Measurements from ENCODE around the gene CATSPERZ. TPM values are rescaled to one million over a fixed set of nuclear protein-coding genes. Genes with fewer than 3 reads are reported as not detected.

The CATSPERZ gene
- total RNA-seq, 1 donor from 2014 or later = not detected

DNA sequence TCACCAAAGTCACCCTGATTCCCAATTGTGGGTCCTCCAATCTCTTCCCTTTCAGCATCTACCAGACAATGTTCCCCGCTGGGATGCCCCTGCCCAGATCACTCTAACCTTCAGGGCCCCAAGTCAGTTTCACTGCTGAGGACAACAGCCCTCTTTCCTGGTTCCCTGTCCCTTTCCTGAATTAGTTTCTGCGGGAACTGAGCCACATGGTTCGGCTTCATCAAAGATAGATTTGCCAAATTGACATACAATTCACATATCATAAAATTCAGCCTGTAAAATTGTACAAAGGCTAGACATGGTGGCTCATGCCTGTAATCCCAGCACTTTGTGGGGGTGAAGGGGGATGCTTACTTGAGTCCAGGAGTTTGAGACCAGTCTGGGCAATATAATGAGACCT, 27.8 kb downstream of the CATSPERZ start:
- H3K9me3 ChIP-seq (ENCODE audit: control insufficient read depth in 3 of 3, low read length in 3 of 3) = no peaks in the 10 kb centered on the region
- H3K27me3 ChIP-seq (ENCODE audit: control insufficient read depth in 3 of 3, insufficient read depth in 3 of 3, low read length in 3 of 3) = no peaks in the 10 kb centered on the region
- H3K27ac ChIP-seq (ENCODE audit: low read depth, low read length) = no peak overlapping the region
- no peak overlapping the region for H3K9ac ChIP-seq (ENCODE audit: low read depth in 1 of 3, low read length in 3 of 3)
- no peak overlapping the region for H3K4me3 ChIP-seq (ENCODE audit: low read length in 3 of 3)
- peaks cover 15 to 20% (median 15%) of the 10 kb centered on the region in 3 donors for H3K4me1 ChIP-seq (ENCODE audit: control insufficient read depth in 3 of 3, insufficient read depth in 3 of 3, low read length in 3 of 3)
- H3K36me3 ChIP-seq (ENCODE audit: control insufficient read depth in 3 of 3, insufficient read depth in 3 of 3, low read length in 3 of 3) = peaks cover 0 to under 1% (median under 1%) of the 10 kb centered on the region in 3 donors

DNA sequence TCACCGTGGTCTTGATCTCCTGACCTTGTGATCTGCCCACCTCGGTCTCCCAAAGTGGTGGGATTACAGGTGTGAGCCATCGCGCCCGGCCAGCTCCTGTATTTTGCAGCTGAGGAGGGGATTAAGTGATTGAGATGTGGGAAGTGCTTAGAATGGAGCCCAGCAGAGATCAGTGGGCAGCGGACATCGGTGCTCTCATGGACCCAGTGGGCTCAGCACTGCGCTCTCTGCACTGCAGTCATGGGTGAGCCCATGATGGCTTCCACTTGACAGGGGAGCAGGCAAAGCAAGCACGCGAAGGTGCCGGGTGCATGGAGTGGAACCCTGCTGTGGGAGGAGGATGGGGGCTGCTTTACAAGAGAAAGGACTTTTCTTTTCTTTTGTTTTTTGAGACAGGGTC, 30.7 kb downstream of the CATSPERZ start:
- no peaks in the 10 kb centered on the region for H3K36me3 ChIP-seq (ENCODE audit: control insufficient read depth in 3 of 3, insufficient read depth in 3 of 3, low read length in 3 of 3)
- no peaks in the 10 kb centered on the region for H3K27me3 ChIP-seq (ENCODE audit: control insufficient read depth in 3 of 3, insufficient read depth in 3 of 3, low read length in 3 of 3)
- H3K9me3 ChIP-seq (ENCODE audit: control insufficient read depth in 3 of 3, low read length in 3 of 3) = no peaks in the 10 kb centered on the region
- no peak overlapping the region for H3K9ac ChIP-seq (ENCODE audit: low read depth in 1 of 3, low read length in 3 of 3)
- peaks cover 15 to 20% (median 15%) of the 10 kb centered on the region in 3 donors for H3K4me1 ChIP-seq (ENCODE audit: control insufficient read depth in 3 of 3, insufficient read depth in 3 of 3, low read length in 3 of 3)
- no peak overlapping the region for H3K27ac ChIP-seq (ENCODE audit: low read depth, low read length)
- H3K4me3 ChIP-seq (ENCODE audit: low read length in 3 of 3) = no peak overlapping the region

DNA sequence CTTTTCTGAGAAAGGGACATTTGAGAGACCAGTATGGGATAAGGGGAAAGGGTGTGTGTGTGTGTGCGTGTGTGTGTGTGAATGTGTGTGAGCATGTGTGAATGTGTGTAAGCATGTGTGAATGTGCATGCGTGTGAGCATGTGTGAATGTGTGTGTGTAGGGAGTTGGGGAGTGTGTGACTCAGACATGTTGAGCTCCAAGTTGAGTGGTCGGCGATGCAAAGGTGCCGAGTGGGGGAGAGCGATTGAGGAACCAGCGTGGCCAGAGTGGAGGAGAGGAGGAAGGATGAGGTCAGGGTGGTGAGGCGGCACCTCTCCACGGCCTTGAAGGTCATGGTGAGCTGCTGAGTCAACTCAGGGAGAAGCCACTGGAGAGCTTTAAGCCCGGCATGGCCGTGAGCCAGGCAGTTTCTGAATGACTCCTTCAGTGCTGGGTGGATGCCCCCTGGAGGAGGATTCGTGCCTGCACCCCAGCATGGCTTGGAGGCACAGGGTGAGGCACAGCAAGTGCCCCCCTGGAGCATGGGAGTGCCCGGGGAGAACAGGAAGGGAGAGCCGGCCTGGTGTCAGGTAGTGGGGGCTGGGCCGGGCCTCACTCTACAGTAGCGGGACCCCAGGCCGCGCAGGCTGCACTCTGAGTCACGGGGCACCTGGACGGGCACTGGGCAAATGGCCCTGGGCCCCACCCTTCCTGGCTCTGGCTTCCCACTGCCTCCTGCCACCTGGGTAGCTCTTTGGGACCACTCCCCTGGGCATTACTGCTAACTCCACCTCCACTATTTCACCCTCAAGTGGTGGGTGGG, 31.6 kb downstream of the CATSPERZ start:
- H3K4me1 ChIP-seq (ENCODE audit: control insufficient read depth in 3 of 3, insufficient read depth in 3 of 3, low read length in 3 of 3) = peaks cover 15 to 20% (median 15%) of the 10 kb centered on the region in 3 donors
- H3K9ac ChIP-seq (ENCODE audit: low read depth in 1 of 3, low read length in 3 of 3) = peak overlapping the region in 1 of 3 donors; percentile 40
- no peaks in the 10 kb centered on the region for H3K36me3 ChIP-seq (ENCODE audit: control insufficient read depth in 3 of 3, insufficient read depth in 3 of 3, low read length in 3 of 3)
- H3K4me3 ChIP-seq (ENCODE audit: low read length in 3 of 3) = peak overlapping the region in 1 of 3 donors; percentile 45
- no peak overlapping the region for H3K27ac ChIP-seq (ENCODE audit: low read depth, low read length)
- no peaks in the 10 kb centered on the region for H3K27me3 ChIP-seq (ENCODE audit: control insufficient read depth in 3 of 3, insufficient read depth in 3 of 3, low read length in 3 of 3)
- H3K9me3 ChIP-seq (ENCODE audit: control insufficient read depth in 3 of 3, low read length in 3 of 3) = no peaks in the 10 kb centered on the region

DNA sequence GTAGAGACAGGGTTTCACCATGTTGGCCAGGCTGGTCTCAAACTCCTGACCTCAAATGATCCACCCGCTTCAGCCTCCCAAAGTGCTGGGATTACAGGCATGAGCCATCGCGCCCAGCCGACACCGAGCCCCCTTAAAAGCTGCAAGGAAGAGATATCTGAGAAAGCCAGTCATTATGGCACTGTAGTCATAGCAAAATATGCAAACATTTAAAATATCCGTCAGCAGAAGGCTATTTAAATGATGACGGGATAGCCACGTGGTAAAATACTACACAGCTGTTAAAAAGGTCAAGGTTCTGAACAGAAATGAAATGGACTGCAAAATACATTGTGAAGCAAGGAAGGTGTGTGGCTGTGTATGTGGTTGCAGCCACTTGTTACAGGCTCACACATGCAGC, 33.4 kb downstream of the CATSPERZ start:
- no peak overlapping the region for H3K9ac ChIP-seq (ENCODE audit: low read depth in 1 of 3, low read length in 3 of 3)
- H3K27ac ChIP-seq (ENCODE audit: low read depth, low read length) = no peak overlapping the region
- peaks cover 15 to 20% (median 15%) of the 10 kb centered on the region in 3 donors for H3K4me1 ChIP-seq (ENCODE audit: control insufficient read depth in 3 of 3, insufficient read depth in 3 of 3, low read length in 3 of 3)
- H3K27me3 ChIP-seq (ENCODE audit: control insufficient read depth in 3 of 3, insufficient read depth in 3 of 3, low read length in 3 of 3) = no peaks in the 10 kb centered on the region
- no peak overlapping the region for H3K4me3 ChIP-seq (ENCODE audit: low read length in 3 of 3)
- no peaks in the 10 kb centered on the region for H3K36me3 ChIP-seq (ENCODE audit: control insufficient read depth in 3 of 3, insufficient read depth in 3 of 3, low read length in 3 of 3)
- no peaks in the 10 kb centered on the region for H3K9me3 ChIP-seq (ENCODE audit: control insufficient read depth in 3 of 3, low read length in 3 of 3)

DNA sequence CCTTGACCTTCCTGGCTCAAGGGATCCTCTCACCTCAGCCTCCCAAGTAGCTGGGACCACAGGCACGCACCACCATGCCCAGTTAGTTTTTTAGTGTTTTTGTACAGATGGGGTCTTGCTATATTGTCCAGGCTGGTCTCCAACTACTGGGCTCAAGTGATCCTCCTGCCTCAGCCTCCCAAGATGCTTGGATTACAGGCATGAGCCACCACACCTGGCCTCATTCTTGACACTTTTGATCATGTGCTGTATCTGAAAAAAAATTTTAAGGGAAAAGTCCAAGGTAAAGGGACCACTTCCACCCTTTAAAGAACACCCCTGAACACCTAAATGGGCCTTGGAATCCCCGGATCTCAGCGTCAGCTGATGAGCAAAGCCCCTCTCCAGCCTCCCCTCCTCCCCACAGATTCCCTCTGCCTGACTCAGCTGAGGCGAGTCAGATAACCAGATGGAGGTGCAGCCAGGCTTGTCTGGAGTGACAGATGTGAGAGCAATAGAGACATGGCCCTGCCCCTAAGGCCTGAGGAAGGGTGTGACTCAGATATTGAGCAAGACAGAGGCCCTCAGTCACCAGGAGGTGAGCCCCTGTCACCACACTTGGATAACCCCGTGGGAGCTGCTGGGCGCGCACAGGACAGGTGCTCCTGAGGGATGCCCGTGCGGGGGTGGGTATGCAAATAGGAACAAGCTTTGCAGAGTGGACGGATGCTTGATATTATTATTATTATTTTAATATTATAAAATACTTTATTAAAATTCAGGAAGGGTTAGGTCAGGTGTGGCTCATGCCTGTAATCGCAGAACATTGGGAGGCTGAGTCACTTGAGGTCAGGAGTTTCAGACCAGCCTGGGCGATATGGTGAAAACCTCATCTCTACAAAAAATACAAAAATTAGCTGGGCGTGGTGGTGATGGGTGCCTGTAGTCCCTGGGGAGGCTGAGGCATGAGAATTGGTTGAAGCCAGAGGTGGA, 34.9 kb downstream of the CATSPERZ start:
- H3K4me1 ChIP-seq (ENCODE audit: control insufficient read depth in 3 of 3, insufficient read depth in 3 of 3, low read length in 3 of 3) = peaks cover 5 to 9% (median 6%) of the 10 kb centered on the region in 3 donors
- H3K4me3 ChIP-seq (ENCODE audit: low read length in 3 of 3) = no peak overlapping the region
- no peak overlapping the region for H3K9ac ChIP-seq (ENCODE audit: low read depth in 1 of 3, low read length in 3 of 3)
- H3K9me3 ChIP-seq (ENCODE audit: control insufficient read depth in 3 of 3, low read length in 3 of 3) = no peaks in the 10 kb centered on the region
- no peaks in the 10 kb centered on the region for H3K36me3 ChIP-seq (ENCODE audit: control insufficient read depth in 3 of 3, insufficient read depth in 3 of 3, low read length in 3 of 3)
- no peaks in the 10 kb centered on the region for H3K27me3 ChIP-seq (ENCODE audit: control insufficient read depth in 3 of 3, insufficient read depth in 3 of 3, low read length in 3 of 3)
- no peak overlapping the region for H3K27ac ChIP-seq (ENCODE audit: low read depth, low read length)

DNA sequence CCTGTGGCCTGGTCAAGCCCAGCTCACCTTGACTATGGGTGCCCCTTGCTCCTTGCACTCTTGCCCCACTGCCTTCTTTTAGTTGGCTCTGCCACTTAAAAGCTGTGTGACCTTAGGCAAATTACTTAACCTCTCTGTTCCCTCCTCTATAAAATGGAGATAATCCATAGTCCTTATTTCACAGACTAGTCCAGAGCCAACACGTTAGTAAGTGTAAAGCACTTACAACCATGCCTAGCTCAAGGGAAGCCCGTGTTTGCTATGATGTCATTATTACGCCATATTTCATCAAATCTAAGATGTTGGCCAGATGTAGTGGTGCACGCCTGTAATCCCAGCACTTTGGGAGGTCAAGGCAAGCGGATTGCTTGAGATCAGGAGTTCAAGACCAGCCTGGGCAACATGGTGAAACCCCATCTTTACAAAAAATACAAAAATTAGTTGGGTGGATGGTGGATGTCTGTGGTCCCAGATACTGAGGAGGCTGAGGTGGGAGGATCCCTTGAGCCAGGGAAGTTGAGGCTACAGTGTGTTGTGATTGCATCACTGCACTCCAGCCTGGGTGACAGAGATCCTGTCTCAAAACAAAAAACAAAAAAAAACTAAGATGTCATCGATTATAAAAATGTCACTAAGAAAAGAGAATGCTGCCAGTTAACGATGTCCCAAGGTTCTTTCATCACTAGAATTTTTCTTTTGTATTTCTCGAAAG, 37.5 kb downstream of the CATSPERZ start:
- H3K9me3 ChIP-seq (ENCODE audit: control insufficient read depth in 3 of 3, low read length in 3 of 3) = no peaks in the 10 kb centered on the region
- H3K27ac ChIP-seq (ENCODE audit: low read depth, low read length) = no peak overlapping the region
- H3K36me3 ChIP-seq (ENCODE audit: control insufficient read depth in 3 of 3, insufficient read depth in 3 of 3, low read length in 3 of 3) = no peaks in the 10 kb centered on the region
- H3K27me3 ChIP-seq (ENCODE audit: control insufficient read depth in 3 of 3, insufficient read depth in 3 of 3, low read length in 3 of 3) = no peaks in the 10 kb centered on the region
- H3K4me1 ChIP-seq (ENCODE audit: control insufficient read depth in 3 of 3, insufficient read depth in 3 of 3, low read length in 3 of 3) = peaks cover 6 to 7% (median 6%) of the 10 kb centered on the region in 3 donors
- H3K9ac ChIP-seq (ENCODE audit: low read depth in 1 of 3, low read length in 3 of 3) = no peak overlapping the region
- no peak overlapping the region for H3K4me3 ChIP-seq (ENCODE audit: low read length in 3 of 3)

DNA sequence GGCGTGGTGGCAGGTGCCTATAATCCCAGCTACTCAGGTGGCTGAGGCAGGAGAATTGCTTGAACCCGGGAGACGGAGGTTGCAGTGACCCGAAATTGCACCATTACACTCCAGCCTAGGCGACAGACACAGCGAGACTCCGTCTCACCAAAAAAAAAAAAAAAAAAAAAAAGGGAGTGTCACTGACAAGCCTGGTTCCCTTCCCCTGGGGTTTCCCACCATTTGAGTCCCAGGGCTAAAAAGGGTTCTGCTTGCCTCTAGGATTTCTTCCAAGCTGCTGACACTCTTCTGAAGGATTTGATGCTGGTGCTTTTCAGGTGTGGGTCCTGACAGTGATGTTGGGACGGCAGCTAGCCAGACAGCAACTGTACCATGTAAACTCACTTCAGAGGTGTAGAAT, 38.6 kb downstream of the CATSPERZ start:
- Histone ChIP-seq H3K27me3 (ENCODE audit: control insufficient read depth in 3 of 3, insufficient read depth in 3 of 3, low read length in 3 of 3) (no peaks in the 10 kb centered on the region), H3K27ac (ENCODE audit: low read depth, low read length) (no peak overlapping the region), H3K9ac (ENCODE audit: low read depth in 1 of 3, low read length in 3 of 3) (no peak overlapping the region), H3K36me3 (ENCODE audit: control insufficient read depth in 3 of 3, insufficient read depth in 3 of 3, low read length in 3 of 3) (no peaks in the 10 kb centered on the region), H3K4me1 (ENCODE audit: control insufficient read depth in 3 of 3, insufficient read depth in 3 of 3, low read length in 3 of 3) (peaks cover 6 to 11% (median 7%) of the 10 kb centered on the region in 3 donors), H3K4me3 (ENCODE audit: low read length in 3 of 3) (no peak overlapping the region), H3K9me3 (ENCODE audit: control insufficient read depth in 3 of 3, low read length in 3 of 3) (no peaks in the 10 kb centered on the region)

DNA sequence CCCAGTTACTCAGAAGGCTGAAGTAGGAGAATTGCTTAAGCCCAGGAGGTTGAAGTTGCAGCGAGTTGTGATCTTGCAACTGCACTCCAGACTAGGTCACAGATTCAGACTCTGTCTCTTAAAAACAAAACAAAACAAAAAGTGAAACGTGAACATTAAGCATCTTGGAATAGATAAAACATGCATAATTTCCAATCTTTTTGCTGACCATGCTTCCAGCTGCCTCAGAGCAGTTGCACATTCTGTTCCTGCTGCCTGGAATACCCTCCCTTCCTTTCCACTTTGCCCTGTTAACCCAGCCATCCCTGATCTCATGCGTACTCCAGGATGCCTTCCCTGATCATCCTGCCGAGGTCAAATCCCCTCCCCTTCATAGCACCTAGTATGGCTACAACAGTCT, 39.1 kb downstream of the CATSPERZ start:
- Histone ChIP-seq H3K27ac (ENCODE audit: low read depth, low read length) (no peak overlapping the region), H3K4me3 (ENCODE audit: low read length in 3 of 3) (no peak overlapping the region), H3K9ac (ENCODE audit: low read depth in 1 of 3, low read length in 3 of 3) (no peak overlapping the region), H3K9me3 (ENCODE audit: control insufficient read depth in 3 of 3, low read length in 3 of 3) (no peaks in the 10 kb centered on the region), H3K36me3 (ENCODE audit: control insufficient read depth in 3 of 3, insufficient read depth in 3 of 3, low read length in 3 of 3) (no peaks in the 10 kb centered on the region), H3K4me1 (ENCODE audit: control insufficient read depth in 3 of 3, insufficient read depth in 3 of 3, low read length in 3 of 3) (peaks cover 6 to 11% (median 7%) of the 10 kb centered on the region in 3 donors), H3K27me3 (ENCODE audit: control insufficient read depth in 3 of 3, insufficient read depth in 3 of 3, low read length in 3 of 3) (no peaks in the 10 kb centered on the region)

DNA sequence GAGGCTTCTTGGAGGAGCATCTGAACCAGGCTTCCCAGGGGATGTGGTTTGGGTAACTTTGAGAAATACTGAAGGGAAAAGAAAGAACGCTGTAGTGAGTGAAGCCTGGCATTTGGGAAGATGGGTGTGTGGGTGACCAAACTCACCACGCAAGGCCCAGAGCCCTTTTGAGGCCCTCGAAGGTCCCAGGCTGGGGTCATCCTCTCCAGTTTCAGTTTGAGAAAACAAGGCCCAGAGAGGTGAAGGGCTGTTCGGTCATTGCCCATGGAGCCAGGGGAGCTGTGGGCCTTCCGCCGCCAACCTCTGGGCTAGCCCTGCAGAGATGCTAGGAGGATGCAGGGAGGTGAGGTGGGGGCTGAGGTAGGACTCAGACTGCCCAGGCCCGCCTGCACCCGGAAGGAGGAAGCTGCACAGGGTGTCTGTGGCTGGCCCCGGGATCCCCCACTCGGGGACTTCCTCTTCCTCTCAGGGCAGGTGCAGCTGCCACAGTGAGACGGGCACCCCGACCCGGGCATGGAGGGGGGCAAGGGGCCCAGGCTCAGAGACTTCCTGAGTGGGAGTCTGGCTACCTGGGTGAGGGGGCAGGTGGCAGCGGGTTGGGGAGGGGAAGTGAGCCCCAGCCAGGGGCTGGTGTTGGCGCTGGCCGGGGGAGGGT, 39.7 kb downstream of the CATSPERZ start, which contains the start of gene CCDC88B:
Gene CCDC88B (plus strand): TSS at position 451 of the 655 bp plus-strand sequence. CDS start 63 bp downstream, at position 514.
- Histone ChIP-seq H3K9me3 (ENCODE audit: control insufficient read depth in 3 of 3, low read length in 3 of 3) (no peaks in the 10 kb centered on the region), H3K36me3 (ENCODE audit: control insufficient read depth in 3 of 3, insufficient read depth in 3 of 3, low read length in 3 of 3) (no peaks in the 10 kb centered on the region), H3K9ac (ENCODE audit: low read depth in 1 of 3, low read length in 3 of 3) (no peak within 1 kb of the TSS), H3K4me3 (ENCODE audit: low read length in 3 of 3) (no peak within 1 kb of the TSS), H3K27ac (ENCODE audit: low read depth, low read length) (no peak within 1 kb of the TSS), H3K27me3 (ENCODE audit: control insufficient read depth in 3 of 3, insufficient read depth in 3 of 3, low read length in 3 of 3) (no peaks in the 10 kb centered on the region), H3K4me1 (ENCODE audit: control insufficient read depth in 3 of 3, insufficient read depth in 3 of 3, low read length in 3 of 3) (peaks cover 6 to 11% (median 7%) of the 10 kb centered on the region in 3 donors)

Data from skeletal muscle tissue (tissue), 4 donors.